ENCODE data around the gene SEPTIN2. TPM values are rescaled to one million over a fixed set of nuclear protein-coding genes. Genes with fewer than 3 reads are reported as not detected.

SEPTIN2 gene
- total and polyA plus RNA-seq, 7 donors: 135 to 295 (median 245) TPM

DNA sequence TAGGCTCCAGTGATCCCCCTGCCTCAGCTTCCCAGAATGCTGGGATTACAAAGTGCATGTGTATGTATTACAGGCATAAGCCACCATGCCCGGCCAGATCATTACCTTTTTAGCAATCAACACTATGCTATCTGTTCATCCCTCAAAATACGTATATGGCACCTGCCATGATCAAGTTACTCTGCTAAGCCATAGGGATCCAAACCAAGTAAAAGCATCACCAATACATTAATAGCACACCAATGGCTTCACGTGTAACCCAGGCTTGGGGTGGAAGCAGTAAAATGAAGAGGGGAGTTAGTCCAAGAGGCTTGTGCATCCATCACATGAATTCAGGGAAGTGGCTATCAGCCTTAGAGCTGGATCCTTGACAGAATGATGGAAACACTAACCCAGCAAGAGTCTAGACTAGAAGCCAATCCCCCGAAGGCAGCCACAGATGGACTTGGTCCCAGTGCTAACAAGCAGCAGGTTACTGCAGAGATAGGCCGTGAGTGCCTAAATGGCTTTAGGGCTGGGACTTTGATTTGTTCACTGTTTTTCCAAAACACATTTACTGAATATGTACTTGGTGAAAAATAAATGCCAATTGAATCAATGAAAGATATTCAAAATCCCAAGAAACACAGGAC is 11.6 kb upstream of the SEPTIN2 start:
- no peak overlapping the region for H3K27ac ChIP-seq
- DNase-seq: no peak
- no peak overlapping the region for H3K4me3 ChIP-seq
- no peaks in the 10 kb centered on the region for H3K9me3 ChIP-seq
- H3K4me1 ChIP-seq: peaks cover 0 to 30% (median 19%) of the 10 kb centered on the region in 4 donors
- TF ChIP-seq EP300 (IDR thresholded peaks at IDR 0.05) (no peak), POLR2AphosphoS5 (IDR thresholded peaks at IDR 0.05) (no peak), POLR2A (IDR thresholded peaks at IDR 0.05) (no peak)
- TF ChIP-seq, protein P1, sequence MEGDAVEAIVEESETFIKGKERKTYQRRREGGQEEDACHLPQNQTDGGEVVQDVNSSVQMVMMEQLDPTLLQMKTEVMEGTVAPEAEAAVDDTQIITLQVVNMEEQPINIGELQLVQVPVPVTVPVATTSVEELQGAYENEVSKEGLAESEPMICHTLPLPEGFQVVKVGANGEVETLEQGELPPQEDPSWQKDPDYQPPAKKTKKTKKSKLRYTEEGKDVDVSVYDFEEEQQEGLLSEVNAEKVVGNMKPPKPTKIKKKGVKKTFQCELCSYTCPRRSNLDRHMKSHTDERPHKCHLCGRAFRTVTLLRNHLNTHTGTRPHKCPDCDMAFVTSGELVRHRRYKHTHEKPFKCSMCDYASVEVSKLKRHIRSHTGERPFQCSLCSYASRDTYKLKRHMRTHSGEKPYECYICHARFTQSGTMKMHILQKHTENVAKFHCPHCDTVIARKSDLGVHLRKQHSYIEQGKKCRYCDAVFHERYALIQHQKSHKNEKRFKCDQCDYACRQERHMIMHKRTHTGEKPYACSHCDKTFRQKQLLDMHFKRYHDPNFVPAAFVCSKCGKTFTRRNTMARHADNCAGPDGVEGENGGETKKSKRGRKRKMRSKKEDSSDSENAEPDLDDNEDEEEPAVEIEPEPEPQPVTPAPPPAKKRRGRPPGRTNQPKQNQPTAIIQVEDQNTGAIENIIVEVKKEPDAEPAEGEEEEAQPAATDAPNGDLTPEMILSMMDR (IDR thresholded peaks at IDR 0.05): no peak
- H3K27me3 ChIP-seq: no peaks in the 10 kb centered on the region
- intact Hi-C loops (cut with DNase I): no loop called here
- no peaks in the 10 kb centered on the region for H3K36me3 ChIP-seq
- WGBS, 2 donors: 85 to 92% methylated on average over 5 of the region's 5 CpGs

DNA sequence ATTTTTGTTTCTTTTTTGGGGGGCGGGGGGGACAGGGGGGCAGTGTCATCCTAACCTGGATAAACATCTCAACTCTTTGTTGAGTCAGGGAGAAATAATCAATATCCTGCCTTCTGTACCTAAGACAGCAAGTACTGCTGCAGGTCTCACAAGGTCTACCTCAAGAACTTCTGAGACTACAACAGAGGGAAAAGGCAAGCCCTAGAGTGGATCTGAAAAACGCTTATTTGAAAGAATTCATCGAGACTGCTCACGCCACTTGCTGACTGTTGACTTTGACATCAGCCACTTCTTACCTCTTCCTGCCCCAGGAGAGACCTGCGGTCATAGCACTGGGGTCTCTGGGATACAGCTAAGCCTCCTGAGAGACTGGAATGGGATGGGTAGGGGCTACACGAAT is 8.7 kb upstream of the SEPTIN2 start:
- Histone ChIP-seq H3K27ac (no peak overlapping the region), H3K4me1 (peaks cover 0 to 44% (median 27%) of the 10 kb centered on the region in 4 donors), H3K9me3 (no peaks in the 10 kb centered on the region), H3K36me3 (no peaks in the 10 kb centered on the region), H3K4me3 (no peak overlapping the region), H3K27me3 (no peaks in the 10 kb centered on the region)
- intact Hi-C loops (cut with DNase I): no loop called here
- 86 to 87% methylated on average over 6 of the region's 6 CpGs for WGBS, 2 donors
- no peak for DNase-seq
- TF ChIP-seq POLR2A (IDR thresholded peaks at IDR 0.05): no peak
- no peak for TF ChIP-seq EP300 (IDR thresholded peaks at IDR 0.05)
- no peak for TF ChIP-seq POLR2AphosphoS5 (IDR thresholded peaks at IDR 0.05)
- TF ChIP-seq, protein P1 (IDR thresholded peaks at IDR 0.05): no peak

DNA sequence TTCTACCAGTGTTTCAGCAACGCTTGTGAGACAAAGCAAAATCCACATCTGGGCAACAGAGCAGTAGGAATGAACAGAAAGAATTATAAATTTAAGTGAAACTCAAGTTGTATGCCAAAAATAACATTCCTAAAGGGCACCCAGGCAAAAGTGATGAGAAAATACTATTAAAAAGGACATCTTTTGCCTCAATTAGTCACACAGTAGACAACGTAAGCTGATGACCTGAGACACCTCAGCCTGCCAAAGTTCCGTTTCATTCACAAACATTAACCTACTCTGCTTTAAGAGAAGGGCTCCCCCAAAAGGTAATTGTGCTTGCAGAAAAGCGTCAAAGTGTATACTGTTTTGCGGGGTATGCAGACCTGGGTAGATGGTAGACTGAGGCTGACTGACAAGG is 7.5 kb upstream of the SEPTIN2 start:
- DNase-seq: no peak
- TF ChIP-seq POLR2A (IDR thresholded peaks at IDR 0.05) (no peak), EP300 (IDR thresholded peaks at IDR 0.05) (no peak), POLR2AphosphoS5 (IDR thresholded peaks at IDR 0.05) (no peak)
- TF ChIP-seq, protein P1 (IDR thresholded peaks at IDR 0.05): no peak
- intact Hi-C loops (cut with DNase I): no loop called here
- no peak overlapping the region for H3K4me3 ChIP-seq
- 85 to 87% methylated on average over 5 of the region's 5 CpGs for WGBS, 2 donors
- no peaks in the 10 kb centered on the region for H3K36me3 ChIP-seq
- H3K9me3 ChIP-seq: no peaks in the 10 kb centered on the region
- H3K27me3 ChIP-seq: no peaks in the 10 kb centered on the region
- H3K27ac ChIP-seq: no peak overlapping the region
- peaks cover 0 to 44% (median 22%) of the 10 kb centered on the region in 4 donors for H3K4me1 ChIP-seq

DNA sequence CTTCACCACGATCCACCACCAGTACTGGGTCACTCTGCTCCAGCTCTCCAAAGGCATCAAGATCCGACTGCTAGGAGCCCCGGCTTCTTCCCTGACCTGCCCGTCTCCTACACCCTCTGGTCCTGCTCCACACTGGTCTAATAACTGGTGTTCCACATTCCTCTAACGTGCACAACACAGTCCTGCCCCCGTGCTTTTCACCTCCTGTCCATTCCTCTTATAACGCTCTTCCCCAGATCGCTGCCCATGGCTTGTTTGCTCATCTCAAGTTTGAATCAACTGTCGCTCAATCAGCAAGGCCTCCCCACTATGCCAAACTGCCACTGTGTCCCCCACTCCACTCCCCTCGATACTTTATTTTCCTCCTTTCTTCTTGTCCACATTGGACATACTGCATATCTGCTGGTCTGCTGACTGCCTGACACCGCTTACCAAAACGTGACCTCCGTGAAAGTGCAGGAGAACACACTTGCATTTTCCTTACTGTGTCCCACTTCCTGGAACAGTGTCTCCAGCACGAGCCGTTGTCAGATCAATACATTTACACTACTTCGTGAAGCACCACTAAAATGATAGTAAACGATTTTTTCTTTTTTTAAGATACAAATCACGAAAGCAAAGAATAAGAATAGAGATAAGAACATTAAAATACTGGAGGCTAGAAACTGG is 6.8 kb upstream of the SEPTIN2 start:
- TF ChIP-seq, protein P1 (IDR thresholded peaks at IDR 0.05): no peak
- TF ChIP-seq EP300 (IDR thresholded peaks at IDR 0.05) (no peak), POLR2A (IDR thresholded peaks at IDR 0.05) (no peak), POLR2AphosphoS5 (IDR thresholded peaks at IDR 0.05) (no peak)
- intact Hi-C loops (cut with DNase I): no loop called here
- Histone ChIP-seq H3K9me3 (no peaks in the 10 kb centered on the region), H3K27ac (no peak overlapping the region), H3K4me1 (peaks cover 0 to 44% (median 23%) of the 10 kb centered on the region in 4 donors), H3K36me3 (no peaks in the 10 kb centered on the region), H3K4me3 (no peak overlapping the region), H3K27me3 (no peaks in the 10 kb centered on the region)
- 90 to 91% methylated on average over 18 of the region's 18 CpGs for WGBS, 2 donors
- DNase-seq: no peak
